SK-N-MC (cell line): ENCODE results near the gene SDR9C7.

ENCODE experiments used
- DNase-seq: peaks from one replicate; pipeline ENCODE4 v3.0.0-alpha.2; 2011; ENCODE audit warnings: low read depth, low spot score
- H3K27ac ChIP-seq: fragments of 200-600 bp; sonication (generic); 2 replicates; pipeline ENCODE4 v1.5.1; 2016; ENCODE audit warnings: mixed run types
- H3K36me3 ChIP-seq: fragments of 200-600 bp; sonication (generic); 2 replicates; pipeline ENCODE4 v1.6.1; 2017; ENCODE audit warnings: antibody characterized with exemption, low read length, mixed read lengths; ENCODE audit not compliant: insufficient read depth
- H3K4me3 ChIP-seq: fragments of 200-600 bp; sonication (generic); 2 replicates; pipeline ENCODE4 v1.5.1; 2016
- H3K9ac ChIP-seq: fragments of 200-600 bp; sonication (generic); 2 replicates; pipeline ENCODE4 v1.8.0; 2017; ENCODE audit warnings: mixed run types, mixed read lengths; ENCODE audit not compliant: insufficient read length
- H3K9me3 ChIP-seq: fragments of 200-600 bp; sonication (generic); 2 replicates; pipeline ENCODE4 v1.6.1; 2017; ENCODE audit warnings: low read depth, mild to moderate bottlenecking, antibody characterized with exemption, low read length, moderate library complexity, mixed read lengths
- EZH2 ChIP-seq: fragments of 200-600 bp; sonication (generic); IDR thresholded peaks from one replicate; pipeline ENCODE4 v1.6.1; 2017; ENCODE audit warnings: antibody characterized with exemption
- FOXP2 ChIP-seq: optimal IDR thresholded peaks from 2 replicates; pipeline ENCODE3; 2011; ENCODE audit warnings: mild to moderate bottlenecking, moderate library complexity; ENCODE audit not compliant: insufficient read depth; ENCODE audit errors: extremely low read length, control extremely low read depth
- POLR2AphosphoS5 ChIP-seq: IDR thresholded peaks from 2 replicates; pipeline ENCODE4 v1.6.1; 2012; ENCODE audit warnings: mild to moderate bottlenecking, low read depth, low read length, borderline replicate concordance

The SDR9C7 gene

DNA sequence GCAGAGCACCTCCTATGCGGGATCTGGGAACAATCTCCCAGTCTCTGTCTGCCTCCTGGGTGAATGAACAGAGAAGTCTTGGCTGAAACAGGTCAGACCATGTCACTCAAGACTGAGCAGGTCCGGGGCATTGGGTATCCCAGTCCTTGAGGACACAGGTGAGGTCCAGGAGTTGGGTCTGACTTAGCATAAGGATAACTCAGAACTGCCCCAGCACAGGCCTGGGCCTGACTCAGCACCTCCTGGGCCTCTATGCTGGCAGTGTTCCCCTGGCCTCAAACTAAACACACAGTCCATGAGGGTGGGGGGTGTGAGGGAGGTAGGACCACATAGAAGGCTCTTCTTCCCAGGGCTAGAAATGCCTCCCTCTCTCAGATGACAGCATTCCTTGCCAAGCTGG lies 1.5 kb upstream of the SDR9C7 start:
- H3K36me3 ChIP-seq = no peaks in the 10 kb centered on the region
- no peak for DNase-seq
- H3K9me3 ChIP-seq = no peaks in the 10 kb centered on the region
- no peak overlapping the region for H3K9ac ChIP-seq
- H3K4me3 ChIP-seq = no peak overlapping the region
- no peak for TF ChIP-seq FOXP2
- no peak for TF ChIP-seq POLR2AphosphoS5
- no peak for TF ChIP-seq EZH2
- H3K27ac ChIP-seq = no peak overlapping the region

DNA sequence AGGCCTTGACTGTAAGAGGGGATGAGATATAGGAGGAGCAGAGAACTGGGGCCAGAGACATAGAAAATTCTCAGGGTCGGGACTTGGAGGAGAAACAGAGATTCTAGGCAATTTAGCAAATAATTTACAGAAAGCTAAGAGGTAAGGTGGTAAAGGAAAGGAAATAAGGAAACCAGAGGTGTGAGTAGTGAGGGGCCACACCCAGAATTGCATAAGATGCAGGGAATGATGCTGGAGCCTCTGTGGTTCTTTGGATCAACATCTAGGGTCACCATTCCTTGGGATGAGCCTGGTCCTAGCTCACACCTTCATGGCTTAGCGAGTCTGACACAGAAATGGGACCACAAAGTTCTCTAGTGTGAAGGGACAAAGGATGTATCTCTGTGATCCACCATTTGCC lies 949 bp upstream of the SDR9C7 start:
- Histone ChIP-seq H3K4me3 (no peak overlapping the region), H3K9me3 (no peaks in the 10 kb centered on the region), H3K9ac (no peak overlapping the region), H3K36me3 (no peaks in the 10 kb centered on the region), H3K27ac (no peak overlapping the region)
- TF ChIP-seq FOXP2 (no peak), EZH2 (no peak), POLR2AphosphoS5 (no peak)
- no peak for DNase-seq

DNA sequence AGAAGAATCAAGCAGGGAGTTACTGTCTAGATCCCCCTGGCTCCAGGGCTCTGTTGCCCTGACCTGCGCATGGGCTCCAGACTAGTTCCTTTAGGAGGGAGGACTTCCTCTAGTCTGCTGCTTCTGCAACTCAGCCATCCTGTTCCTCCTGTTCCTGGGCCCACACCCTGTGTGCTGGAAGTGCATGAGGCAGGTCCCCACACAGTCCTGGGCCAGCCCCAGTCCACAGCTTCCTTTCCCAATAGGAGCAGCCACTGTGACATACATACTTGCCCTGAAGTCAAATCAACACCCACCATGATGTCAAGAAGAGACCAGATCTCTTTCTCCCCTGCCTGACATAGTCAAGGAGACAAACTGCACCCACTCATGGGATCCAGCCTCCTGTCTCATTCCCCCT lies 1.3 kb downstream of the SDR9C7 start:
- no peak for DNase-seq
- H3K36me3 ChIP-seq = no peaks in the 10 kb centered on the region
- no peak overlapping the region for H3K4me3 ChIP-seq
- peak overlapping the region; percentile 88 for H3K27ac ChIP-seq
- no peaks in the 10 kb centered on the region for H3K9me3 ChIP-seq
- no peak overlapping the region for H3K9ac ChIP-seq
- no peak for TF ChIP-seq POLR2AphosphoS5
- no peak for TF ChIP-seq FOXP2
- no peak for TF ChIP-seq EZH2

DNA sequence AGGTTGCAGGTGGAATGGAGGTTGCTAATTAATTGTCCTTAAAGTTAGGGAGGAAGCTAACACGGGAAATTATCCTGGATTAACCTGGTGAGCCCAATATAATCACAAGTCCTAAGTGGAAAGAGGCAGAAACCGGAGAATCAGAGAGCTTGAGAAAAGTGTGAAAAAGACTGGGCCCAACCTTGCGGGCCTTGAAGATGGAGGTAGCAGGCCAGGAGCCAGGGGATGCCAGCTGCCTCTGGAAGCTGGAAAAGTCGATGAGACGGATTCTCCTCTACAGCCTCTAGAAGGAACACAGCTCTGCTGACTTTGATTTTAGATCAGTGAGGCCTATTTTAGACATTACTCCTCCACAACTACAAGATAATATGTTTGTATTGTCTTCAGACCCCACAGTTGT lies 2.1 kb downstream of the SDR9C7 start:
- peak overlapping the region; percentile 71; the same call in 1 of the 2 replicates for H3K4me3 ChIP-seq
- H3K9me3 ChIP-seq = no peaks in the 10 kb centered on the region
- no peaks in the 10 kb centered on the region for H3K36me3 ChIP-seq
- H3K9ac ChIP-seq = no peak overlapping the region
- H3K27ac ChIP-seq = peak overlapping the region; percentile 88
- DNase-seq = no peak
- no peak for TF ChIP-seq POLR2AphosphoS5
- TF ChIP-seq FOXP2 = no peak
- TF ChIP-seq EZH2 = no peak

DNA sequence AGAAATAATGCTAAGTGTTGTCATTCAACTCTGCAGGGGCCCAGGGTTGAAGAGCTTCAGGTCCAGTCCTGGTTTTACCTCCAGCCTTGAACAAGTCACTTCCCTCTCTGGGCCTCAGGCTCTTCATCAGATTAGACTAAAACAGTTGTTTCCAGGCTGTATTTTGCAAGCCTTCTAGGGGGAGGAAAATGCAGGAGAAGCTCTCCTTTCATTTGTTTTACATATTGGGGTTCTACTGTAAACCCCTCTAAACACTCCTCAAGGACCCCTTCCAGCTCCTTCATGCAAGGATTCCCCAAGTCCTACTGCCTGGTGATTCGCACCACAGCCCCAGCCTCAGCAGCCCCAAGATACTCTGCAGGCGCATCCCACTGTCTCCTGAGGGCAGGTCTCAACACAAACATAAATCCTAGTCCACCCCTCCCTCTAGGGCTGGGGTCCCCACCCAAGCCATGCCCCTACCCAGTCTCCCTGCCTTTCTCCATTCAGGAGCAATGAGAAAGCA lies 2.7 kb downstream of the SDR9C7 start:
- Histone ChIP-seq H3K4me3 (peak overlapping the region; percentile 71), H3K27ac (peak overlapping the region; percentile 88), H3K36me3 (no peaks in the 10 kb centered on the region), H3K9me3 (no peaks in the 10 kb centered on the region), H3K9ac (peak overlapping the region; percentile 54)
- DNase-seq = peak; percentile 91
- TF ChIP-seq EZH2 = no peak
- peak; percentile 57 for TF ChIP-seq FOXP2
- peak; percentile 39 for TF ChIP-seq POLR2AphosphoS5

DNA sequence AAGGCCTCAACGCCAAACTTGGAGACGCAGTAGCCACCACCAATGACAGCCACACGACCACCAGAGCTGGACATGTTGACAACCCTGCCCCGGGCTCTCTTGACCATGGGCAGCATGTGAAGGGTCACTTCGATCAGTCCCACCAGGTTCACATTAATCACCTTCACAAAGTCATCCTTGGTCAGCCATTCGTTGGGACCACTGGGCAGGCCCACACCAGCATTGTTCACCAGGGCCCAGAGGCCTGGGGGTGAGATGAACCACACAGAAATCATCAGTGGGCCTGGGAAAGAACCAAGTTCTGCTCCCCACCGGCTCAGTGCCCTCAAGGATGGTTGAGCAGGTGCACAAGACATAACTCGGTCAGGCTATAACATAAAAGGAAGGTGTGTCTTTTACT lies 4.0 kb downstream of the SDR9C7 start:
- Histone ChIP-seq H3K27ac (no peak overlapping the region), H3K4me3 (no peak overlapping the region), H3K36me3 (no peaks in the 10 kb centered on the region), H3K9me3 (no peaks in the 10 kb centered on the region), H3K9ac (no peak overlapping the region)
- no peak for DNase-seq
- no peak for TF ChIP-seq EZH2
- TF ChIP-seq POLR2AphosphoS5 = no peak
- TF ChIP-seq FOXP2 = no peak

DNA sequence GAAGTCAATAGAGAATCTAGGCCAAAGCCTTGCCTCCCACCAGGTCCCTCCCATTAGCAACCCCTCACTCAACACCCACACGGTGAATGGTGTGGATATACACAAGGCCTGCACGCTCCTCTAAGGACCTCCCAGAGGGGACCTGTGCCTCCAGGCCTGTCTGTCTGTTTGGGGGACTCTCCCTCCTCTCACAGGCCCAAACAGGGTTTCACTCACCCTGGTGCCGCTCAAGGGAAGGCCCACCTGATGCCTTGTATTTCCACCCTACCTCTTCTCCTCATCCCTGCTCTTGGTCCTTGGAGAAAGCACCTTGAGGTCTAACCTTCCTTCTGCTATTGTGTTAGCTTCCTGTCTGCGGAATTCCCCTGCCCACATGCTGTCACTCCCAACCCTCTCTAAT lies 4.4 kb downstream of the SDR9C7 start:
- TF ChIP-seq POLR2AphosphoS5 = no peak
- TF ChIP-seq FOXP2 = no peak
- no peak for TF ChIP-seq EZH2
- no peaks in the 10 kb centered on the region for H3K9me3 ChIP-seq
- no peak overlapping the region for H3K27ac ChIP-seq
- no peak overlapping the region for H3K4me3 ChIP-seq
- no peak for DNase-seq
- no peaks in the 10 kb centered on the region for H3K36me3 ChIP-seq
- H3K9ac ChIP-seq = no peak overlapping the region

DNA sequence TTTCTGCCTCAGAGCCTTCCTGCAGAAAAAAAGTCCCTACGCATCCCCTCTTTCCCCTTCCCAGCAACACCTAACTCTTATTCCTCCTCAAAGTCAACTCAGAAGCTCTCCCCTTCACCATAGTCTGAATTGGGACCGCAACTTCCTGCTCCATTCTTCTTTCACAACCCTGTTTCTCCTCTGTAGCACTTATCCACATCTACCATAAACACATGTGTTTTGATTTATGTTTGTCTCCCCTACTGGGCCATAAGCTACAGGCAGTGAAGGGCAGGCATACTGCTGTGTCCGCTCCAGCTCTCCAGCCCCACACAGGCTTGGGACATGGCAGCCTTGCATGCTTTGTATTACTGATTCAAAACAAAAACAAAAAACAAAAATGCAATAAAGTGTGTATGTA lies 5.9 kb downstream of the SDR9C7 start:
- DNase-seq = peak; percentile 50
- Histone ChIP-seq H3K27ac (peak overlapping the region; percentile 66; the same call in 1 of the 2 replicates), H3K9ac (no peak overlapping the region), H3K4me3 (peak overlapping the region; percentile 47; the same call in 1 of the 2 replicates), H3K9me3 (no peaks in the 10 kb centered on the region), H3K36me3 (no peaks in the 10 kb centered on the region)
- TF ChIP-seq EZH2 (no peak), FOXP2 (peak; percentile 71)

DNA sequence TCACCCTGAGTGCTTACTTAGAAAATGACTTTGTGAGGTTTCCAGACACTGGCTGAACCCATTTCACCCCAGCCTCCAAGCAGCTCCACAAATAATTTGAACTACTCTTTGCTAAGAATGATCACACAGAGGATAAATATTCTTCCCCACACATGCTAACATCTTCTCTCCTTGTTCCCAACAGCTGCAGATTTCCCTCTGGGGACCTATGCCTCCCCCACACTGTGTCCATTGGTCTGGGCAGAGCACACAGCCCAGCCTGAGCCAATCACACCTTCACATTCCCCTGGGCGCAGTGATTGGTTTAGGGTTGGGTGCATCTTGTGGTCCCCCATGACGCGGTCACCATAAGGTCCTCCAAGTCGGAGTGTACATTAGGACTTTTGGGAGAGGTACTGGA lies 6.9 kb downstream of the SDR9C7 start:
- TF ChIP-seq FOXP2 (no peak), EZH2 (no peak), POLR2AphosphoS5 (no peak)
- Histone ChIP-seq H3K9me3 (no peaks in the 10 kb centered on the region), H3K9ac (no peak overlapping the region), H3K36me3 (no peaks in the 10 kb centered on the region), H3K4me3 (no peak overlapping the region), H3K27ac (no peak overlapping the region)
- DNase-seq = no peak
